HepG2 (cell line): ENCODE data around the gene DYNC2I2. TPM values are rescaled to one million over a fixed set of nuclear protein-coding genes. Genes with fewer than 3 reads are reported as not detected.

Source experiments
- AGO2 ChIP-seq: fragments of 200-400 bp; formaldehyde crosslinking; optimal IDR thresholded peaks from 2 replicates; pipeline ENCODE3; 2017; ENCODE audit warnings: mild to moderate bottlenecking, low read depth, low read length, moderate library complexity
- AHR ChIP-seq: IDR thresholded peaks from 2 replicates; pipeline ENCODE4 v1.6.1; 2018; ENCODE audit warnings: missing genetic modification reagents, missing compliant biosample characterization
- CSRNP2 ChIP-seq: sonication (generic); formaldehyde crosslinking; conservative IDR thresholded peaks from 2 replicates; pipeline ENCODE4 v1.8.0; 2022; ENCODE audit warnings: low read depth, missing genetic modification reagents
- DZIP1 ChIP-seq: sonication (generic); formaldehyde crosslinking; IDR thresholded peaks from 2 replicates; pipeline ENCODE4 v1.5.0; 2020; ENCODE audit warnings: mild to moderate bottlenecking, missing genetic modification reagents
- FIP1L1 ChIP-seq: fragments of 200-400 bp; formaldehyde crosslinking; IDR thresholded peaks from 2 replicates; pipeline ENCODE4 v1.6.1; 2018; ENCODE audit warnings: low read depth, mild to moderate bottlenecking, low read length, moderate library complexity, borderline replicate concordance; ENCODE audit not compliant: insufficient read depth
- FOXP1 ChIP-seq, 2 experiments: fragments of 450-650 bp in 1 of 2; IDR thresholded peaks; 2 replicates each; pipeline ENCODE4 v1.6.1; 2017 to 2018; ENCODE audit warnings: antibody characterized with exemption in 1 of 2
- HDAC1 ChIP-seq: sonication (generic); formaldehyde crosslinking; IDR thresholded peaks from 2 replicates; pipeline ENCODE4 v1.5.1; 2020; ENCODE audit warnings: mild to moderate bottlenecking, missing genetic modification reagents
- HNF1B ChIP-seq: sonication (generic); formaldehyde crosslinking; IDR thresholded peaks from 2 replicates; pipeline ENCODE4 v1.5.1; 2020; ENCODE audit warnings: mild to moderate bottlenecking, moderate library complexity, missing genetic modification reagents
- HNF4G ChIP-seq, 2 experiments: sonication (generic) in 1 of 2; formaldehyde crosslinking in 1 of 2; IDR thresholded peaks; 2 replicates each; pipeline versions ENCODE4 v1.4.0 to v1.6.1; 2011 to 2020; ENCODE audit warnings: borderline replicate concordance in 2 of 2, low read depth in 2 of 2, mild to moderate bottlenecking in 2 of 2, low read length in 1 of 2, missing genetic modification reagents in 1 of 2, moderate library complexity in 1 of 2
- NFATC3 ChIP-seq: sonication (generic); formaldehyde crosslinking; IDR thresholded peaks from 2 replicates; pipeline ENCODE4 v1.5.1; 2020; ENCODE audit warnings: mild to moderate bottlenecking, missing genetic modification reagents
- RBFOX2 ChIP-seq: fragments of 200-400 bp; formaldehyde crosslinking; IDR thresholded peaks from 2 replicates; pipeline ENCODE4 v1.6.1; 2017; ENCODE audit warnings: low read depth, mild to moderate bottlenecking, low read length
- SALL1 ChIP-seq: sonication (generic); formaldehyde crosslinking; IDR thresholded peaks from 2 replicates; pipeline ENCODE4 v1.8.0; 2022; ENCODE audit warnings: mild to moderate bottlenecking, missing genetic modification reagents
- TBX2 ChIP-seq: sonication (generic); formaldehyde crosslinking; IDR thresholded peaks from 2 replicates; pipeline ENCODE4 v1.5.0; 2020; ENCODE audit warnings: missing genetic modification reagents, mild to moderate bottlenecking, borderline replicate concordance
- XRCC5 ChIP-seq: fragments of 200-400 bp; formaldehyde crosslinking; optimal IDR thresholded peaks from 2 replicates; pipeline ENCODE3; 2017; ENCODE audit warnings: mild to moderate bottlenecking, low read length
- ZFP41 ChIP-seq: sonication (generic); formaldehyde crosslinking; IDR thresholded peaks from 2 replicates; pipeline ENCODE4 v1.4.0; 2020; ENCODE audit warnings: mild to moderate bottlenecking, missing genetic modification reagents, borderline replicate concordance
- ZFP91 ChIP-seq: sonication (generic); formaldehyde crosslinking; IDR thresholded peaks from 2 replicates; pipeline ENCODE4 v1.9.0; 2022; ENCODE audit warnings: missing genetic modification reagents, mild to moderate bottlenecking, borderline replicate concordance
- ZNF274 ChIP-seq: sonication (generic); formaldehyde crosslinking; IDR thresholded peaks from 2 replicates; pipeline ENCODE4 v1.5.1; 2020; ENCODE audit warnings: mild to moderate bottlenecking, missing genetic modification reagents
- ZNF431 ChIP-seq: sonication (generic); formaldehyde crosslinking; IDR thresholded peaks from 2 replicates; pipeline ENCODE4 v1.9.0; 2022; ENCODE audit warnings: missing genetic modification reagents, low read depth, mild to moderate bottlenecking, borderline replicate concordance
- ZNF607 ChIP-seq: sonication (generic); formaldehyde crosslinking; IDR thresholded peaks from 2 replicates; pipeline ENCODE4 v1.5.1; 2020; ENCODE audit warnings: missing genetic modification reagents, mild to moderate bottlenecking, borderline replicate concordance
- ZNF672 ChIP-seq: sonication (generic); formaldehyde crosslinking; IDR thresholded peaks from 2 replicates; pipeline ENCODE4 v1.8.1; 2022; ENCODE audit warnings: missing genetic modification reagents
- polyA plus RNA-seq, 8 experiments: library from polyadenylated mRNA; depleted of rRNA in 3 of 8; stranded (reverse) in 7 of 8; unstranded in 1 of 8; fragments of >200 nt; fragmentation: Illumina TruSeq in 4 of 8; extraction: Trizol in 4 of 8; gene quantifications; 2 replicates each; pipeline versions ENCODE4 v1.2.1 to v1.2.3, GENCODE V29; 2011 to 2016; ENCODE audit warnings: low read depth in 4 of 8, missing spikeins in 1 of 8, mixed read lengths in 1 of 8; ENCODE audit not compliant: insufficient read depth in 1 of 8
- total RNA-seq, 5 experiments: library from RNA; depleted of rRNA; stranded (reverse); fragments of >200 nt; fragmentation: Illumina TruSeq; extraction: Trizol; gene quantifications; 2 replicates each; pipeline ENCODE4 v1.2.3, GENCODE V29; 2016; ENCODE audit warnings: low read depth in 1 of 5

DYNC2I2 gene
- total and polyA plus RNA-seq, 2 of the 13 experiments (the other 11 are each of a cell fraction or from before 2014, with no cell fraction given), result 13.7 to 40.2 TPM

- no peak for TF ChIP-seq DZIP1 (CRISPR knock-in tag)
- TF ChIP-seq ZNF274 (CRISPR knock-in tag), result 0 out of 2 replicates have a peak, but pooled peaks have one; percentile 37
- TF ChIP-seq CSRNP2, result no peak
- no peak for TF ChIP-seq ZNF672 (CRISPR knock-in tag)
- TF ChIP-seq FIP1L1, result no peak
- no peak for TF ChIP-seq AHR
- TF ChIP-seq FOXP1 (IDR thresholded peaks at IDR 0.05), result no peak
- no peak for TF ChIP-seq FOXP1 (CRISPR knock-in tag; IDR thresholded peaks at IDR 0.05)
- no peak for TF ChIP-seq ZNF431 (CRISPR knock-in tag)
- TF ChIP-seq XRCC5, result peak; percentile 20
- peak; percentile 23; the same call in 1 of the 2 replicates for TF ChIP-seq TBX2
- TF ChIP-seq NFATC3 (CRISPR knock-in tag), result no peak
- TF ChIP-seq ZFP91, result no peak
- 0 out of 2 replicates have a peak, but pooled peaks have one; percentile 42 for TF ChIP-seq HNF1B (CRISPR knock-in tag)
- 0 out of 2 replicates have a peak, but pooled peaks have one; percentile 47 for TF ChIP-seq HDAC1
- no peak for TF ChIP-seq HNF4G (IDR thresholded peaks at IDR 0.05; ENCODE audit: borderline replicate concordance, low read depth, low read length)
- no peak for TF ChIP-seq HNF4G (CRISPR knock-in tag; IDR thresholded peaks at IDR 0.05; ENCODE audit: borderline replicate concordance, low read depth)
- TF ChIP-seq RBFOX2, result peak; percentile 67; the same call in 1 of the 2 replicates
- TF ChIP-seq SALL1, result peak; percentile 9; the same call in 1 of the 2 replicates
- no peak for TF ChIP-seq ZFP41 (CRISPR knock-in tag)
- 0 out of 2 replicates have a peak, but pooled peaks have one; percentile 23 for TF ChIP-seq ZNF607 (CRISPR knock-in tag)
- TF ChIP-seq AGO2, result peak; percentile 74
Measured at GRCh38 chr9:128689820-128690683, 33.4 kb upstream of the DYNC2I2 start (continued).
